Measurements from ENCODE around the gene AHSA1.

Gene AHSA1

GRCh38 chr14:77474479-77475177 lies 16.7 kb downstream of the AHSA1 start:
- DNase-seq, result no peak

GRCh38 chr14:77475432-77476115 lies 17.7 kb downstream of the AHSA1 start:
- DNase-seq, result no peak

GRCh38 chr14:77478029-77478428 lies 20.1 kb downstream of the AHSA1 start:
- no peak for DNase-seq

GRCh38 chr14:77478796-77479195 lies 20.9 kb downstream of the AHSA1 start:
- no peak for DNase-seq

GRCh38 chr14:77482422-77482821 lies 24.5 kb downstream of the AHSA1 start:
- DNase-seq, result no peak

- no peak for DNase-seq
Observed at GRCh38 chr14:77485256-77485655, 27.4 kb downstream of the AHSA1 start.

GRCh38 chr14:77485901-77486678 lies 28.2 kb downstream of the AHSA1 start:
- no peak for DNase-seq

- DNase-seq, result no peak
Observed at GRCh38 chr14:77488558-77488957, 30.7 kb downstream of the AHSA1 start.

- no peak for DNase-seq
Observed at GRCh38 chr14:77489041-77489440, 31.1 kb downstream of the AHSA1 start.

GRCh38 chr14:77490347-77490986 lies 32.6 kb downstream of the AHSA1 start:
- DNase-seq, result no peak

GRCh38 chr14:77491056-77491455 lies 33.2 kb downstream of the AHSA1 start:
- DNase-seq, result no peak

GRCh38 chr14:77495334-77495733 lies 37.4 kb downstream of the AHSA1 start:
- no peak for DNase-seq

- DNase-seq, result peak; percentile 43 to 47
Observed at GRCh38 chr14:77498120-77498979, 40.5 kb downstream of the AHSA1 start, which contains the start of gene ISM2. Gene ISM2, minus strand, starts transcription at chr14:77498816. Its CDS starts 23 bp downstream, at chr14:77498793.

- DNase-seq, result no peak
Observed at GRCh38 chr14:77498984-77499527, 41.2 kb downstream of the AHSA1 start.

- DNase-seq, result no peak
Observed at GRCh38 chr14:77502109-77502782, 44.4 kb downstream of the AHSA1 start.

- no peak for DNase-seq
Observed at GRCh38 chr14:77503138-77503537, 45.2 kb downstream of the AHSA1 start.

GRCh38 chr14:77505031-77505430 lies 47.1 kb downstream of the AHSA1 start:
- no peak for DNase-seq

GRCh38 chr14:77507762-77508161 lies 49.9 kb downstream of the AHSA1 start:
- no peak for DNase-seq

- DNase-seq, result no peak
Observed at GRCh38 chr14:77508249-77508648, 50.4 kb downstream of the AHSA1 start.

GRCh38 chr14:77508876-77509275 lies 51.0 kb downstream of the AHSA1 start:
- DNase-seq, result no peak

GRCh38 chr14:77509366-77509765 lies 51.5 kb downstream of the AHSA1 start:
- DNase-seq, result no peak
